Measurements from ENCODE around the gene TSGA10IP. TPM values are rescaled to one million over a fixed set of nuclear protein-coding genes. Genes with fewer than 3 reads are reported as not detected.

TSGA10IP gene
- total and polyA plus RNA-seq, 2 donors (not counting 1 experiment from before 2014, with no cell fraction given) = not detected

DNA sequence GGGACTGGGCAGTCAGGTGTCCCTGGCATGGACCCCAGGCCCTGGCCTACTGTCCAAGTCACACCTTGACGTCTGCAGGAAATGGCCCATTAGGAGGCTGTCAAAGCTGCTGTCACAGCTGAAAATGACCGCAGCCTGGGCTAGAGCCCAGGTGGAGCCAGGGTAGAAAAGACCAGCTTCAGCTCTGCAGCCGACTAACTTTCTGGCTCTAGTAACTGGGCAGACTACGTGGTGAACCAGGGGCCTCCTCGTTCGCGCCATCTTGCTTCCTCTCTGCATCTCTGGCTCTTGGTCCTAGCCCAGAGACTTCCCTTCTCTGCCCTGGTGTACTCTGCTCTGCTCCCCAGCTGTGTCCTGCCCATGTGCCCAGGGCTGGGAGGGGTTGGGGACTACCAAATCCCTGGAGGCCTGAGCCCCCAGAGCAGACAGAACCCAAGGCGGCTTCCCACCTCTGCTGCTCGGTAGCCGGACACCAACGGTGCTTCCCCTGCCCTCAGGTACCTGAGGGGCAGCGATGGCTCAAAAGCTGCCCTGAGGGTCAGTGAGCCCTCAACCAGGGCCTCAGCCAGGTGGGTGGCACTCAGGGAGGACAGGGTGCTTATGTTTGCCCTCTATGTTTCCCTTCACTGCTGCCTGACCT, 35.9 kb downstream of the TSGA10IP start:
- H3K27me3 ChIP-seq (replicated peaks in 1 of 4; ENCODE audit: control extremely low read depth in 1 of 4, control insufficient read depth in 3 of 4, insufficient read depth in 4 of 4, low read length in 3 of 4) = no peaks in the 10 kb centered on the region
- POLR2A ChIA-PET = interaction anchor here (0.6 kb wide), 1 partner anchor 14 kb away, joined by 6 read pairs; no protein-coding TSS in a partner anchor
- H3K36me3 ChIP-seq (replicated peaks in 1 of 2; ENCODE audit: control extremely low read depth in 1 of 2, control insufficient read depth in 1 of 2, extremely low read depth in 1 of 2, insufficient read depth in 2 of 2, low read length in 1 of 2) = peaks cover 0 to 24% of the 10 kb centered on the region in 2 experiments
- TF ChIP-seq EZH2 (IDR thresholded peaks at IDR 0.05; ENCODE audit: borderline replicate concordance, insufficient read depth, low read depth, low read length, poor library complexity, severe bottlenecking) = no peak
- TF ChIP-seq, protein P1, sequence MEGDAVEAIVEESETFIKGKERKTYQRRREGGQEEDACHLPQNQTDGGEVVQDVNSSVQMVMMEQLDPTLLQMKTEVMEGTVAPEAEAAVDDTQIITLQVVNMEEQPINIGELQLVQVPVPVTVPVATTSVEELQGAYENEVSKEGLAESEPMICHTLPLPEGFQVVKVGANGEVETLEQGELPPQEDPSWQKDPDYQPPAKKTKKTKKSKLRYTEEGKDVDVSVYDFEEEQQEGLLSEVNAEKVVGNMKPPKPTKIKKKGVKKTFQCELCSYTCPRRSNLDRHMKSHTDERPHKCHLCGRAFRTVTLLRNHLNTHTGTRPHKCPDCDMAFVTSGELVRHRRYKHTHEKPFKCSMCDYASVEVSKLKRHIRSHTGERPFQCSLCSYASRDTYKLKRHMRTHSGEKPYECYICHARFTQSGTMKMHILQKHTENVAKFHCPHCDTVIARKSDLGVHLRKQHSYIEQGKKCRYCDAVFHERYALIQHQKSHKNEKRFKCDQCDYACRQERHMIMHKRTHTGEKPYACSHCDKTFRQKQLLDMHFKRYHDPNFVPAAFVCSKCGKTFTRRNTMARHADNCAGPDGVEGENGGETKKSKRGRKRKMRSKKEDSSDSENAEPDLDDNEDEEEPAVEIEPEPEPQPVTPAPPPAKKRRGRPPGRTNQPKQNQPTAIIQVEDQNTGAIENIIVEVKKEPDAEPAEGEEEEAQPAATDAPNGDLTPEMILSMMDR (IDR thresholded peaks at IDR 0.05) = no peak
- H3K4me3 ChIP-seq (ENCODE audit: control extremely low read depth in 1 of 5, extremely low read depth in 1 of 5, insufficient read depth in 1 of 5, low read depth in 2 of 5, low read length in 4 of 5) = no peak overlapping the region
- CTCF ChIA-PET = interaction anchor here (0.5 to 11.9 kb wide), 5 partner anchors 19 to 1161 kb away, joined by 3 to 144 read pairs (median 3); partner anchors contain the start of gene SART1
- H3K4me1 ChIP-seq (ENCODE audit: control insufficient read depth in 2 of 2, insufficient read depth in 2 of 2, low read length in 2 of 2) = no peaks in the 10 kb centered on the region
- no peak overlapping the region for H3K27ac ChIP-seq (ENCODE audit: low read length in 2 of 2)
- intact Hi-C loops (cut with micrococcal nuclease) = no loop called here
- ATAC-seq (ENCODE audit: low read depth) (no peak), DNase-seq (no peak)
- WGBS (ENCODE audit: insufficient coverage) = 91% methylated on average over 12 of the region's 12 CpGs
- Mint-ChIP-seq H3K27me3 (no peaks in the 10 kb centered on the region), H3K4me1 (no peaks in the 10 kb centered on the region), H3K4me3 (no peak overlapping the region), H3K27ac (no peak overlapping the region), H3K9me3 (ENCODE audit: insufficient read depth) (no peaks in the 10 kb centered on the region)
- no peaks in the 10 kb centered on the region for H4K20me1 ChIP-seq (ENCODE audit: control insufficient read depth, insufficient read depth, low read length, poor library complexity, severe bottlenecking)
- no peak overlapping the region for H2AFZ ChIP-seq (ENCODE audit: insufficient read depth, low read depth, low read length, poor library complexity, severe bottlenecking)
- H3K9me3 ChIP-seq (ENCODE audit: control extremely low read depth in 1 of 3, control insufficient read depth in 2 of 3, insufficient read depth in 1 of 3, low read length in 2 of 3) = no peaks in the 10 kb centered on the region
- no peak overlapping the region for H3K9ac ChIP-seq (ENCODE audit: low read length)
- no peaks in the 10 kb centered on the region for H3K79me2 ChIP-seq (ENCODE audit: control insufficient read depth, insufficient read depth, low read length)
- no peak overlapping the region for H3K4me2 ChIP-seq (replicated peaks; ENCODE audit: low read depth, low read length, poor library complexity, severe bottlenecking)

Data from B cell (primary cell).